Keratinocyte (primary cell): ENCODE results near the gene GNB4.

Experiments used
- EZH2 ChIP-seq: IDR thresholded peaks from one replicate; pipeline ENCODE4 v1.6.1; 2012; ENCODE audit warnings: inconsistent platforms, mild to moderate bottlenecking, low read length, moderate library complexity
- TF ChIP-seq, protein P1 (sequence below), 3 experiments: IDR thresholded peaks in 1 of 3; conservative IDR thresholded peaks in 1 of 3; optimal IDR thresholded peaks in 1 of 3; 2 replicates in 2 of 3; 3 replicates in 1 of 3; pipeline versions ENCODE3 to v1.5.1; 2011; ENCODE audit warnings: low read length in 3 of 3, mild to moderate bottlenecking in 3 of 3, moderate library complexity in 2 of 3, control low read depth in 1 of 3, inconsistent platforms in 1 of 3; ENCODE audit not compliant: insufficient read depth in 2 of 3; ENCODE audit errors: extremely low read depth in 1 of 3

DNA sequence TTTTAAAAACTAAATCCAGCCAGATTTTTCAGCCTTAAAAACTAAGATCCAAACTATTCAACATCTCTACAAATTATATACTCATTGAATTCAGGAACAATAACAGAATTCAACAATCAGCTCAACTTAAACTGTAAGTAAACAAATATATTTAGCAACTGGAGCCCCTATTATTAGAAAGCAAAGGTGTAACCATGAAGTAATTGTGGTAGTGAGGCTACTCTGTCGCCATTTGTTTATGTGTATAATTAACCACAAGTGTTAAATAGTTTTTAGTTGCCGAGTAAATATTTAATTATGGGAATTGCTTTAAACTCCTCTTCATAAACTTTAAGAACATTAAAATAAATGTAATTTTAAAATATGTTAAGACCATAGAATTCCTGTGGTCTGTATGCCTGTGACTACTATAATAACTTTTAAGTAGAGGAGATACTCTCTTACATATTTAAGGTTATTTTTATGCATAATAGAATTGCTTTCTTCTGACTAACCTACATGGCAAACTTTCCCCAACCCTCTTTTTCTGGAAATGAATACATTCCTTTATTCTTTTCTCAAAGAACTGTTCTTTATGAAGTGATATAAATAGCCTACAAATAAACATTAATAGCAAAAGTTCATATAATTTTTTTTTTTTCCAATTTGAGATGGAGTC lies 52.6 kb downstream of the GNB4 start:
- TF ChIP-seq, protein P1, sequence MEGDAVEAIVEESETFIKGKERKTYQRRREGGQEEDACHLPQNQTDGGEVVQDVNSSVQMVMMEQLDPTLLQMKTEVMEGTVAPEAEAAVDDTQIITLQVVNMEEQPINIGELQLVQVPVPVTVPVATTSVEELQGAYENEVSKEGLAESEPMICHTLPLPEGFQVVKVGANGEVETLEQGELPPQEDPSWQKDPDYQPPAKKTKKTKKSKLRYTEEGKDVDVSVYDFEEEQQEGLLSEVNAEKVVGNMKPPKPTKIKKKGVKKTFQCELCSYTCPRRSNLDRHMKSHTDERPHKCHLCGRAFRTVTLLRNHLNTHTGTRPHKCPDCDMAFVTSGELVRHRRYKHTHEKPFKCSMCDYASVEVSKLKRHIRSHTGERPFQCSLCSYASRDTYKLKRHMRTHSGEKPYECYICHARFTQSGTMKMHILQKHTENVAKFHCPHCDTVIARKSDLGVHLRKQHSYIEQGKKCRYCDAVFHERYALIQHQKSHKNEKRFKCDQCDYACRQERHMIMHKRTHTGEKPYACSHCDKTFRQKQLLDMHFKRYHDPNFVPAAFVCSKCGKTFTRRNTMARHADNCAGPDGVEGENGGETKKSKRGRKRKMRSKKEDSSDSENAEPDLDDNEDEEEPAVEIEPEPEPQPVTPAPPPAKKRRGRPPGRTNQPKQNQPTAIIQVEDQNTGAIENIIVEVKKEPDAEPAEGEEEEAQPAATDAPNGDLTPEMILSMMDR (optimal IDR thresholded peaks at IDR 0.05 in 1 of 3, IDR thresholded peaks at IDR 0.05 in 1 of 3, conservative IDR thresholded peaks at IDR 0.05 in 1 of 3; ENCODE audit: extremely low read depth in 1 of 3, insufficient read depth in 2 of 3, low read length in 3 of 3) = no peak
- TF ChIP-seq EZH2 = no peak
